ENCODE results near the gene CBLIF. TPM values are rescaled to one million over a fixed set of nuclear protein-coding genes. Genes with fewer than 3 reads are reported as not detected.
"Not testable (repeated sequence)": the region's sequence is repeated elsewhere in the genome, so short reads cannot be mapped to it uniquely, and the experiment has no call there.

The CBLIF gene
- total RNA-seq, result not detected in 2 replicates

GRCh38 chr11:59845399-59845798 lies at the start of gene CBLIF:
Gene CBLIF, minus strand, starts transcription at chr11:59845499. Its CDS starts 46 bp downstream, at chr11:59845453.
- no peak for DNase-seq (ENCODE audit: low read depth)
- no peak for TF ChIP-seq CTCF (IDR thresholded peaks at IDR 0.05; ENCODE audit: insufficient read depth, low read depth, low read length)
- H3K4me3 ChIP-seq (ENCODE audit: low read depth, low read length), result no peak within 1 kb of the TSS

DNA sequence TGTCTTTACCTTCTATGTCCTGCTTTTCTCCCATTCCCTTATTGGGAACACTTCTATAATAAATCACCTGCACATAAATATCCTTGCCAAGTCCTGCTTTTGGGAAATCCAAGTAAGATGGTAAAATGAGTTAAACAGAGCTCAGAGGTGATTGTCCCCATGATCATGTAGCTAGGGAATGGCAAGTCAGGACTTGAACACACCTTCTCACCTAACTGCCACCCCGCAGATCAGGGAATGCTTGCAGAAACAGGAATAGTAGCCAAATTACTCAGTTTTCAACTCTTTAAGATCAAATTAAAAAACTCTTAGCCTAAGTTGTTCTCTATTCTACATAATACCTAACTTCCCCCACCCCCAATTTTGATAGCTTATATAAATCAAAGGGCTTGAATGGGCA lies 49.3 kb upstream of the CBLIF start:
- H3K4me3 ChIP-seq (ENCODE audit: low read depth, low read length), result no peak overlapping the region
- no peak for TF ChIP-seq CTCF (IDR thresholded peaks at IDR 0.05; ENCODE audit: insufficient read depth, low read depth, low read length)
- DNase-seq (ENCODE audit: low read depth), result no peak

- no peak for TF ChIP-seq CTCF (IDR thresholded peaks at IDR 0.05; ENCODE audit: insufficient read depth, low read depth, low read length)
- peak; percentile 20 for DNase-seq (ENCODE audit: low read depth)
- H3K4me3 ChIP-seq (ENCODE audit: low read depth, low read length), result no peak overlapping the region
Measured at GRCh38 chr11:59891781-59892181, 46.5 kb upstream of the CBLIF start.

DNA sequence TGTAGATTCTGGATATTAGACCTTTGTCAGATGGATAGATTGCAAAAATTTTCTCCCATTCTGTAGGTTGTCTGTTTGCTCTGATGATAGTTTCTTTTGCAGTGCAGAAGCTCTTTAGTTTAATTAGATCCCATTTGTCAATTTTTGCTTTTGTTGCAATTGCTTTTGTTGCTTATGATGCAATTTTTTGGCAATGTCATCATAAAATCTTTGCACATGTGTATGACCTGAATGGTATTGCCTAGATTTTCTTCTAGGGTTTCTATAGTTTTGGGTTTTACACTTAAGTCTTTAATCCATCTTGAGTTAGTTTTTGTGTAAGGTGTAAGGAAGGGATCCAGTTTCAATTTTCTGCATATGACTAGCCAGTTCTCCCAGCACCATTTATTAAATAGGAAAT lies 41.9 kb upstream of the CBLIF start:
- not testable (repeated sequence) for DNase-seq (ENCODE audit: low read depth); H3K4me3 ChIP-seq (ENCODE audit: low read depth, low read length)

DNA sequence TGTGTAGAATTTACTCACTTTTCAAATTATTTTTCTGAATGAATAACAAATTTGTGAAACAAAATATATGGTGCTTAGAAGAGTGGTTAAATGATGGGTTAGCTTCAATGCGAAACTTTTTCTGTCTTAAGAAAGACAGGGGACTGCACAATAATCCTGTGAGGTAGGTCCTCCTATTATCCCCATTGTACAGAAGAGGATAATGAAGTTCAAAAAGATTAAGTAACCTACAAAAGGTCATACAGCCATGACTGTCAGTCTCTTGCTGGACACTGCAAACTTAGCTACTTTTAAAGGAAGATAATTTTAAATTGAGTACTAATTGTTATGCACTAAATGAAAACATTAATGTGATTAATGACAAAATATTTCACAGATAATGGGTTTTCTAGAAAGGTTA lies 38.3 kb upstream of the CBLIF start:
- no peak overlapping the region for H3K4me3 ChIP-seq (ENCODE audit: low read depth, low read length)
- TF ChIP-seq CTCF (IDR thresholded peaks at IDR 0.05; ENCODE audit: insufficient read depth, low read depth, low read length), result no peak

DNA sequence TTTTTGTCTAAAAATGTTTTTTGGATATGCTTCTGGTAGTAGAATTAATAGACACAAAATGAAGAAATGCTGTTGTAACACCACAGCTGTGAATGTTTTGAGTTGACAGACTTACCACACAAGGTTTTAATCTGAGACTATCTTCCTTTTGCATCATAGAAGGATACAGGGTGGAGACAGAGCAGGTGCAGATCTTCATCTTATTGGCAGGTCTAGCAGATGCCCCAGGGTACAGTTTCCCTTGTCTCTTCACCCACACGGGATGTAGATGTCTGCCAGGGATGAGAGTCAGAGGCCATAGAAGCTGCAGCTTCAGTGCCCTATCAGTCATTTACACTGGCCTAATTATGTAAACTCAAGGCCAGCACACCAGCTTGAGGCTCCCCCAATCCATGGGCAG lies 34.3 kb upstream of the CBLIF start:
- H3K4me3 ChIP-seq (ENCODE audit: low read depth, low read length), result no peak overlapping the region
- TF ChIP-seq CTCF (IDR thresholded peaks at IDR 0.05; ENCODE audit: insufficient read depth, low read depth, low read length), result no peak
- DNase-seq (ENCODE audit: low read depth), result no peak

More for the DNA sequence above, 38.3 kb upstream of the CBLIF start:
- DNase-seq (ENCODE audit: low read depth), result no peak

- no peak within 1 kb of the TSS for H3K4me3 ChIP-seq (ENCODE audit: low read depth, low read length)
- no peak for TF ChIP-seq CTCF (IDR thresholded peaks at IDR 0.05; ENCODE audit: insufficient read depth, low read depth, low read length)
- no peak for DNase-seq (ENCODE audit: low read depth)
Measured at GRCh38 chr11:59878575-59878974, 33.3 kb upstream of the CBLIF start, which contains the start of gene OOSP3. Gene OOSP3, plus strand, starts transcription at chr11:59878782. Its CDS starts 27 bp downstream, at chr11:59878809.

Measured in fibroblast of villous mesenchyme (primary cell).